Liver (tissue), 9 donors: Measurements from ENCODE around the gene MORN4. TPM values are rescaled to one million over a fixed set of nuclear protein-coding genes. Genes with fewer than 3 reads are reported as not detected.

Source experiments
- DNase-seq: peaks from one replicate; pipeline ENCODE4 v3.0.0-alpha.2; 2017; ENCODE audit warnings: low spot score
- H3K27ac ChIP-seq, 2 donors: one replicate each; pipeline ENCODE4 v1.7.0; 2013; ENCODE audit warnings: inconsistent platforms in 2 of 2, low read length in 2 of 2, control low read depth in 1 of 2, low read depth in 1 of 2, mild to moderate bottlenecking in 1 of 2
- H3K27me3 ChIP-seq, 4 donors: one replicate each; pipeline versions ENCODE4 v1.6.1 to v1.7.0; 2013; ENCODE audit warnings: low read length in 3 of 4, inconsistent platforms in 1 of 4, mild to moderate bottlenecking in 1 of 4, moderate library complexity in 1 of 4; ENCODE audit not compliant: control insufficient read depth in 4 of 4, insufficient read depth in 4 of 4
- H3K36me3 ChIP-seq, 4 donors: one replicate each; pipeline versions ENCODE4 v1.6.1 to v1.7.0; 2013; ENCODE audit warnings: low read length in 3 of 4, mild to moderate bottlenecking in 3 of 4, low read depth in 1 of 4, moderate library complexity in 1 of 4; ENCODE audit not compliant: control insufficient read depth in 4 of 4, insufficient read depth in 3 of 4
- H3K4me1 ChIP-seq, 4 donors: one replicate each; pipeline versions ENCODE4 v1.6.1 to v1.7.0; 2013; ENCODE audit warnings: low read length in 3 of 4, mild to moderate bottlenecking in 3 of 4, moderate library complexity in 1 of 4; ENCODE audit not compliant: control insufficient read depth in 4 of 4, insufficient read depth in 4 of 4
- H3K4me3 ChIP-seq, 3 donors: one replicate each; pipeline versions ENCODE4 v1.6.1 to v1.7.0; 2013; ENCODE audit warnings: low read length in 3 of 3, control low read depth in 1 of 3, low read depth in 1 of 3, mild to moderate bottlenecking in 1 of 3
- H3K9ac ChIP-seq, 2 donors: one replicate each; pipeline ENCODE4 v1.7.0; 2013; ENCODE audit warnings: low read length in 2 of 2, mild to moderate bottlenecking in 2 of 2, moderate library complexity in 2 of 2, control low read depth in 1 of 2, low read depth in 1 of 2
- H3K9me3 ChIP-seq, 4 donors: one replicate each; pipeline versions ENCODE4 v1.6.1 to v1.7.0; 2013; ENCODE audit warnings: low read length in 3 of 4; ENCODE audit not compliant: control insufficient read depth in 4 of 4
- ATF3 ChIP-seq: IDR thresholded peaks from 2 replicates; pipeline ENCODE4 v1.6.1; 2016; ENCODE audit warnings: antibody characterized with exemption
- CTCF ChIP-seq: fragments of 150-350 bp; IDR thresholded peaks from 2 replicates; pipeline ENCODE4 v1.5.1; 2017; ENCODE audit warnings: improper control_type of control experiment, low read depth, low read length; ENCODE audit not compliant: missing input control
- EGR1 ChIP-seq, 2 donors: IDR thresholded peaks; 2 replicates each; pipeline ENCODE4 v1.6.1; 2016 to 2018; ENCODE audit warnings: antibody characterized with exemption in 2 of 2, low read depth in 2 of 2
- FOXA1 ChIP-seq: IDR thresholded peaks from 2 replicates; pipeline ENCODE4 v1.6.1; 2016; ENCODE audit warnings: antibody characterized with exemption
- GABPA ChIP-seq, 2 donors: IDR thresholded peaks in 1 of 2; conservative IDR thresholded peaks in 1 of 2; 2 replicates each; pipeline ENCODE4 v1.6.1; 2016; ENCODE audit warnings: antibody characterized with exemption in 2 of 2, mild to moderate bottlenecking in 1 of 2, moderate library complexity in 1 of 2
- HNF4G ChIP-seq: IDR thresholded peaks from 2 replicates; pipeline ENCODE4 v1.6.1; 2016; ENCODE audit warnings: antibody characterized with exemption
- MAX ChIP-seq: IDR thresholded peaks from 2 replicates; pipeline ENCODE4 v1.6.1; 2016; ENCODE audit warnings: antibody characterized with exemption
- NR2F2 ChIP-seq: IDR thresholded peaks from 2 replicates; pipeline ENCODE4 v1.6.1; 2016; ENCODE audit warnings: antibody characterized with exemption
- RAD21 ChIP-seq, 2 donors: IDR thresholded peaks; 2 replicates each; pipeline ENCODE4 v1.6.1; 2016; ENCODE audit warnings: antibody characterized with exemption in 2 of 2, mild to moderate bottlenecking in 2 of 2
- RXRA ChIP-seq, 2 donors: IDR thresholded peaks; 2 replicates each; pipeline ENCODE4 v1.6.1; 2017 to 2018; ENCODE audit warnings: antibody characterized with exemption in 2 of 2, mild to moderate bottlenecking in 1 of 2
- SP1 ChIP-seq: IDR thresholded peaks from 2 replicates; pipeline ENCODE4 v1.6.1; 2018; ENCODE audit warnings: antibody characterized with exemption, mild to moderate bottlenecking
- TAF1 ChIP-seq: conservative IDR thresholded peaks from 2 replicates; pipeline ENCODE4 v1.6.1; 2016; ENCODE audit warnings: antibody characterized with exemption, mild to moderate bottlenecking
- YY1 ChIP-seq: IDR thresholded peaks from 2 replicates; pipeline ENCODE4 v1.6.1; 2016; ENCODE audit warnings: antibody characterized with exemption, mild to moderate bottlenecking
- ZBTB33 ChIP-seq: IDR thresholded peaks from 2 replicates; pipeline ENCODE4 v1.6.1; 2016; ENCODE audit warnings: antibody characterized with exemption
- WGBS: extraction: QIAGEN DNeasy Blood & Tissue Kit; methylation state at CpG from one replicate; pipeline ENCODE4 v1.1.7; 2013; 5-methylcytosine and 5-hydroxymethylcytosine counted together
- polyA plus RNA-seq, 2 donors: library from polyadenylated mRNA; stranded (reverse) in 1 of 2; unstranded in 1 of 2; fragments of 200-250 nt in 1 of 2; fragments of >200 nt in 1 of 2; fragmentation: Nextera tagmentation in 1 of 2; extraction: Ambion mirVana in 1 of 2; gene quantifications; one replicate each; pipeline versions ENCODE4 v1.2.1 to v1.2.3, GENCODE V29; 2013 to 2015
- total RNA-seq, 2 donors: library from RNA; depleted of rRNA; stranded (reverse); fragments of >200 nt; gene quantifications; one replicate each; pipeline ENCODE4 v1.2.3, GENCODE V29; 2014
- donor health status: healthy.
- donor health status: healthy.
- donor health status: healthy.
- donor health status: healthy.
- donor health status: healthy.

MORN4 gene
- total and polyA plus RNA-seq, 4 donors, result 0.42 to 3.1 (median 2.1) TPM

GRCh38 chr10:97571622-97572021 lies 61.7 kb downstream of the MORN4 start (continued):
- TF ChIP-seq ZBTB33, result no peak
- no peak for TF ChIP-seq EGR1 (IDR thresholded peaks at IDR 0.05; ENCODE audit: low read depth in 2 of 2)
- no peak for TF ChIP-seq ATF3
- no peak for TF ChIP-seq NR2F2
- TF ChIP-seq HNF4G, result no peak
- no peak for TF ChIP-seq RAD21 (IDR thresholded peaks at IDR 0.05)
- no peak for TF ChIP-seq GABPA (IDR thresholded peaks at IDR 0.05 in 1 of 2, conservative IDR thresholded peaks at IDR 0.05 in 1 of 2)
- TF ChIP-seq RXRA (IDR thresholded peaks at IDR 0.05), result no peak

- no peak for TF ChIP-seq TAF1
- no peak for TF ChIP-seq GABPA (IDR thresholded peaks at IDR 0.05 in 1 of 2, conservative IDR thresholded peaks at IDR 0.05 in 1 of 2)
- no peak for TF ChIP-seq SP1
- TF ChIP-seq MAX, result no peak
- TF ChIP-seq ZBTB33, result no peak
- no peak for TF ChIP-seq CTCF
- no peak for TF ChIP-seq HNF4G
- TF ChIP-seq RXRA (IDR thresholded peaks at IDR 0.05), result no peak
- no peak for TF ChIP-seq FOXA1
- TF ChIP-seq RAD21 (IDR thresholded peaks at IDR 0.05), result no peak
- no peak for TF ChIP-seq YY1
- Histone ChIP-seq H3K9me3 (no peaks in the 10 kb centered on the region), H3K36me3 (peaks cover 0 to 11% (median 5%) of the 10 kb centered on the region in 4 donors), H3K4me3 (no peak overlapping the region), H3K4me1 (peaks cover 5 to 20% (median 10%) of the 10 kb centered on the region in 4 donors), H3K27ac (no peak overlapping the region), H3K9ac (no peak overlapping the region), H3K27me3 (no peaks in the 10 kb centered on the region)
- no peak for DNase-seq
- WGBS, result 90% methylated on average over 5 of the region's 5 CpGs
Measured at GRCh38 chr10:97570789-97571471, 62.4 kb downstream of the MORN4 start.
